Gastrocnemius medialis (tissue), 4 donors: Measurements from ENCODE around the gene PUS3.

Source experiments
- POLR2A ChIP-seq, 2 donors: fragments of 450-650 bp; IDR thresholded peaks; one replicate each; pipeline ENCODE4 v1.6.1; 2017; ENCODE audit warnings: antibody characterized with exemption in 2 of 2, mild to moderate bottlenecking in 2 of 2, moderate library complexity in 2 of 2
- TF ChIP-seq, protein P1 (sequence below), 5 experiments: fragments of 450-650 bp in 3 of 5; fragments of 200-600 bp in 2 of 5; sonication (generic) in 2 of 5; IDR thresholded peaks in 4 of 5; conservative IDR thresholded peaks in 1 of 5; 1 replicate in 4 of 5; 2 replicates in 1 of 5; pipeline ENCODE4 v1.5.1; 2016 to 2019; ENCODE audit warnings: antibody characterized with exemption in 5 of 5, mild to moderate bottlenecking in 3 of 5, moderate library complexity in 3 of 5

DNA sequence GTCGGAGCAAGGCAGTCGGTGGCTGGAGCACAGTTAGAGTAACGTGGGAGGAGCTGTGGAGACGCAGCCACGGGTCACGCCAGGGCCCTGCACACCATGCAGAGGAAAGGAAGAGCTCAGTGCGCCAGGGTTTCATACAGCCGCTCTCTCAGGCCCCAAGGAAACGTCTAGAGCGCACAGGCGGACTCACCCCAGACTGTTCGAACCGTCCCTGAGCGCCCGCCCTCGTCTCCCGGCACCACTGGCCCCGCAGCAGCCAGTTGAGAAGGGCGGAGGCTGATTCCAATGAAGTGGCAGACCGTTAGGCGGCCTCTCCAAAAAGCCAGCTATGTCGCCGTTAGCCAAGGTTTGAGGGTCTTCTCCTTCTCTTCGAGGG lies 16.0 kb downstream of the PUS3 start:
- TF ChIP-seq, protein P1, sequence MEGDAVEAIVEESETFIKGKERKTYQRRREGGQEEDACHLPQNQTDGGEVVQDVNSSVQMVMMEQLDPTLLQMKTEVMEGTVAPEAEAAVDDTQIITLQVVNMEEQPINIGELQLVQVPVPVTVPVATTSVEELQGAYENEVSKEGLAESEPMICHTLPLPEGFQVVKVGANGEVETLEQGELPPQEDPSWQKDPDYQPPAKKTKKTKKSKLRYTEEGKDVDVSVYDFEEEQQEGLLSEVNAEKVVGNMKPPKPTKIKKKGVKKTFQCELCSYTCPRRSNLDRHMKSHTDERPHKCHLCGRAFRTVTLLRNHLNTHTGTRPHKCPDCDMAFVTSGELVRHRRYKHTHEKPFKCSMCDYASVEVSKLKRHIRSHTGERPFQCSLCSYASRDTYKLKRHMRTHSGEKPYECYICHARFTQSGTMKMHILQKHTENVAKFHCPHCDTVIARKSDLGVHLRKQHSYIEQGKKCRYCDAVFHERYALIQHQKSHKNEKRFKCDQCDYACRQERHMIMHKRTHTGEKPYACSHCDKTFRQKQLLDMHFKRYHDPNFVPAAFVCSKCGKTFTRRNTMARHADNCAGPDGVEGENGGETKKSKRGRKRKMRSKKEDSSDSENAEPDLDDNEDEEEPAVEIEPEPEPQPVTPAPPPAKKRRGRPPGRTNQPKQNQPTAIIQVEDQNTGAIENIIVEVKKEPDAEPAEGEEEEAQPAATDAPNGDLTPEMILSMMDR (IDR thresholded peaks at IDR 0.05 in 4 of 5, conservative IDR thresholded peaks at IDR 0.05 in 1 of 5) = no peak
- TF ChIP-seq POLR2A (IDR thresholded peaks at IDR 0.05) = no peak
